SKM-1 (cell line): ENCODE data around the gene ATP2B3.

ENCODE experiments used
- DNase-seq: peaks from one replicate; lab custom pipeline; 2025; ENCODE audit not compliant: unreplicated experiment; lab: John Stamatoyannopoulos, UW

The ATP2B3 gene

GRCh38 chrX:153488231-153488914 lies 29.1 kb upstream of the ATP2B3 start:
- no peak for DNase-seq

- DNase-seq = no peak
These were observed 27.1 kb upstream of the ATP2B3 start for GRCh38 chrX:153490217-153490930.

- no peak for DNase-seq
These were observed 26.0 kb upstream of the ATP2B3 start for GRCh38 chrX:153491351-153491914.

GRCh38 chrX:153491918-153492317 lies 25.5 kb upstream of the ATP2B3 start:
- no peak for DNase-seq

GRCh38 chrX:153492543-153492942 lies 24.9 kb upstream of the ATP2B3 start:
- no peak for DNase-seq

- DNase-seq = no peak
These were observed 24.4 kb upstream of the ATP2B3 start for GRCh38 chrX:153493085-153493484.

- no peak for DNase-seq
These were observed 23.4 kb upstream of the ATP2B3 start for GRCh38 chrX:153494061-153494460.

GRCh38 chrX:153494541-153495361 lies 22.7 kb upstream of the ATP2B3 start, which contains the start of gene BGN:
Gene BGN (plus strand): TSS chrX:153494980. CDS start chrX:153504632, 9,652 bp downstream.
- no peak for DNase-seq

- no peak for DNase-seq
These were observed 22.1 kb upstream of the ATP2B3 start for GRCh38 chrX:153495362-153495751.

- DNase-seq = no peak
These were observed 21.4 kb upstream of the ATP2B3 start for GRCh38 chrX:153495903-153496589.

- DNase-seq = no peak
These were observed 20.9 kb upstream of the ATP2B3 start for GRCh38 chrX:153496590-153496959.

GRCh38 chrX:153498453-153498852 lies 19.0 kb upstream of the ATP2B3 start:
- DNase-seq = no peak

- DNase-seq = no peak
These were observed 18.1 kb upstream of the ATP2B3 start for GRCh38 chrX:153499341-153499740.

- DNase-seq = no peak
These were observed 17.6 kb upstream of the ATP2B3 start for GRCh38 chrX:153499876-153500275.

GRCh38 chrX:153500676-153501280 lies 16.7 kb upstream of the ATP2B3 start:
- DNase-seq = no peak

GRCh38 chrX:153501530-153501929 lies 15.9 kb upstream of the ATP2B3 start:
- no peak for DNase-seq

- DNase-seq = no peak
These were observed 15.3 kb upstream of the ATP2B3 start for GRCh38 chrX:153502131-153502530.

GRCh38 chrX:153502796-153503195 lies 14.6 kb upstream of the ATP2B3 start:
- DNase-seq = no peak

- no peak for DNase-seq
These were observed 12.9 kb upstream of the ATP2B3 start for GRCh38 chrX:153504445-153505016.

GRCh38 chrX:153505361-153505760 lies 12.1 kb upstream of the ATP2B3 start:
- no peak for DNase-seq
